ENCODE measurements around the gene PCK2. TPM values are rescaled to one million over a fixed set of nuclear protein-coding genes. Genes with fewer than 3 reads are reported as not detected.

Gene PCK2
- total and polyA plus RNA-seq, 2 of the 13 experiments (the other 11 are each of a cell fraction or from before 2014, with no cell fraction given), result 129 to 272 TPM

DNA sequence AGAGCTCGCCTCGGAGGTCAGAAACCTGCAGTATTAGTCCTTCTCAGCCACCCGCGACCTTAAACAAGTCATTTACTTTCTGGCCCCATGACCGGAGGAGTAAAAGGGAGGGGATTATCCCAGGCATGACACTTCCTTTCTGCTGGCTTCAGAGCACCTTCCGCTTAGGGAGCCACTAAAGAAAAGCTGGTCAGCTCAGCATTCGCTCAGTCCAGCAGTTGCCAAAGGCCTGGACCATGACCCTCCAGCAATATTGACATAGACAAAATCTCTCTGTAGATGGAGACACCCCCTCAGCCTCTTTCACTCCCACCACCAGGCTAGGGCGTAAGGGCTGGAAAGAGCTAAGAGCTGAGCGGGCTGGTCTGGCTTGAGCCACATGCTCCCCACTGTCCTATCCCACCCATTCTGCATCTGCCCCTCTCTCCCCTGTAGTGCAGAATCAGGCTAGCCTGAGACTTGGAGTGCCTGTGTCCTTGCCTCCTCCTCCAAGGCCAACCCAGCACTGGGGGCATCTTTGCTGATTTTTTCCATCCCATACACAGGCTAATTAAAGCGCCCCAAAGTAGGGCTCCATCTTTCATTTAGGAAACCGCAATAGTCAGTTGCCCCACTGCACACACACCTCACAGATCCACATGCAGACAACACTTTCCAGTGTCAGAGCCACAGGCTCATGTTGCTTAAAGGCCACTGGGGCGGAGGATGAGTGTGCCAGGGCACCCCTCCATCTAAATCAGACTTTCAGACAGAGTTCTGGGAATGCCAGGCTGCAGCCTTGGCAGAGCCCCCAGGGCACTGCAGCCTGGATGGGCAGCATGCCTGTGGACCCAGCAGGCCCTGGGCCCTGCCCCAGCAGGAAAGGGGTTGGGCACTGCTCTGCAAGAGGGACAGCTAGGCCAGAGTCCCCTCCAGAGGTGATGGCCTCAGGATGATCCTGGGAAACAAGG lies 26.7 kb upstream of the PCK2 start (continued):
- TF ChIP-seq, protein P1, sequence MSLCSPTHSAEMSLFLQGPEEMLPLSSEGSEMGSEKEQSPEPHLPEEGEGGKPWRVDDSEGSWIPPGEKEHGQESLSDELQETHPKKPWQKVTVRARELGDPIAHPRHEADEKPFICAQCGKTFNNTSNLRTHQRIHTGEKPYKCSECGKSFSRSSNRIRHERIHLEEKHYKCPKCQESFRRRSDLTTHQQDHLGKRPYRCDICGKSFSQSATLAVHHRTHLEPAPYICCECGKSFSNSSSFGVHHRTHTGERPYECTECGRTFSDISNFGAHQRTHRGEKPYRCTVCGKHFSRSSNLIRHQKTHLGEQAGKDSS (CRISPR knock-in tag; IDR thresholded peaks at IDR 0.05; ENCODE audit: borderline replicate concordance, low read depth), result no peak
- TF ChIP-seq ZNF556 (CRISPR knock-in tag; IDR thresholded peaks at IDR 0.05; ENCODE audit: borderline replicate concordance) (no peak), ZNF879 (CRISPR knock-in tag; IDR thresholded peaks at IDR 0.05) (no peak), ZNF720 (CRISPR knock-in tag; IDR thresholded peaks at IDR 0.05) (no peak; the same call in 1 of the 2 replicates), CCDC6 (CRISPR knock-in tag; IDR thresholded peaks at IDR 0.05) (0 out of 2 replicates have a peak, but pooled peaks have one; percentile 47), SRF (IDR thresholded peaks at IDR 0.05; ENCODE audit: low read depth, low read length) (no peak), ZNF562 (CRISPR knock-in tag; IDR thresholded peaks at IDR 0.05; ENCODE audit: borderline replicate concordance) (no peak), NFRKB (IDR thresholded peaks at IDR 0.05) (no peak), UBTF (CRISPR knock-in tag; IDR thresholded peaks at IDR 0.05) (peak; percentile 63; the same call in 1 of the 2 replicates), GATAD2A (CRISPR knock-in tag; IDR thresholded peaks at IDR 0.05) (peak; percentile 63), TCF12 (IDR thresholded peaks at IDR 0.05) (no peak), TCF12 (CRISPR knock-in tag; IDR thresholded peaks at IDR 0.05) (no peak), SP140L (CRISPR knock-in tag; IDR thresholded peaks at IDR 0.05; ENCODE audit: borderline replicate concordance) (no peak), ZNF33B (CRISPR knock-in tag; IDR thresholded peaks at IDR 0.05) (0 out of 2 replicates have a peak, but pooled peaks have one; percentile 67), MAZ (IDR thresholded peaks at IDR 0.05; ENCODE audit: borderline replicate concordance, low read depth, low read length) (peak; percentile 34; the same call in 1 of the 2 replicates), MAZ (CRISPR knock-in tag; IDR thresholded peaks at IDR 0.05; ENCODE audit: low read depth) (no peak; the same call in none of the 2 replicates), KAT8 (CRISPR knock-in tag; IDR thresholded peaks at IDR 0.05) (no peak), ZNF20 (CRISPR knock-in tag; IDR thresholded peaks at IDR 0.05) (no peak), ZSCAN20 (CRISPR knock-in tag; IDR thresholded peaks at IDR 0.05; ENCODE audit: borderline replicate concordance) (no peak), MAFF (IDR thresholded peaks at IDR 0.05; ENCODE audit: low read depth, low read length) (no peak), ZNF446 (CRISPR knock-in tag; IDR thresholded peaks at IDR 0.05) (no peak), SRY (CRISPR knock-in tag; IDR thresholded peaks at IDR 0.05) (no peak), JARID2 (CRISPR knock-in tag; IDR thresholded peaks at IDR 0.05; ENCODE audit: insufficient replicate concordance) (no peak)
- TF ChIP-seq, protein P2, sequence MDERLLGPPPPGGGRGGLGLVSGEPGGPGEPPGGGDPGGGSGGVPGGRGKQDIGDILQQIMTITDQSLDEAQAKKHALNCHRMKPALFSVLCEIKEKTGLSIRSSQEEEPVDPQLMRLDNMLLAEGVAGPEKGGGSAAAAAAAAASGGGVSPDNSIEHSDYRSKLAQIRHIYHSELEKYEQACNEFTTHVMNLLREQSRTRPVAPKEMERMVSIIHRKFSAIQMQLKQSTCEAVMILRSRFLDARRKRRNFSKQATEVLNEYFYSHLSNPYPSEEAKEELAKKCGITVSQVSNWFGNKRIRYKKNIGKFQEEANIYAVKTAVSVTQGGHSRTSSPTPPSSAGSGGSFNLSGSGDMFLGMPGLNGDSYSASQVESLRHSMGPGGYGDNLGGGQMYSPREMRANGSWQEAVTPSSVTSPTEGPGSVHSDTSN (CRISPR knock-in tag; IDR thresholded peaks at IDR 0.05), result no peak
- TF ChIP-seq, protein P3, sequence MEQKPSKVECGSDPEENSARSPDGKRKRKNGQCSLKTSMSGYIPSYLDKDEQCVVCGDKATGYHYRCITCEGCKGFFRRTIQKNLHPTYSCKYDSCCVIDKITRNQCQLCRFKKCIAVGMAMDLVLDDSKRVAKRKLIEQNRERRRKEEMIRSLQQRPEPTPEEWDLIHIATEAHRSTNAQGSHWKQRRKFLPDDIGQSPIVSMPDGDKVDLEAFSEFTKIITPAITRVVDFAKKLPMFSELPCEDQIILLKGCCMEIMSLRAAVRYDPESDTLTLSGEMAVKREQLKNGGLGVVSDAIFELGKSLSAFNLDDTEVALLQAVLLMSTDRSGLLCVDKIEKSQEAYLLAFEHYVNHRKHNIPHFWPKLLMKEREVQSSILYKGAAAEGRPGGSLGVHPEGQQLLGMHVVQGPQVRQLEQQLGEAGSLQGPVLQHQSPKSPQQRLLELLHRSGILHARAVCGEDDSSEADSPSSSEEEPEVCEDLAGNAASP (CRISPR knock-in tag; IDR thresholded peaks at IDR 0.05; ENCODE audit: borderline replicate concordance), result 0 out of 2 replicates have a peak, but pooled peaks have one; percentile 33
